ENCODE results near the gene EIF2B4. TPM values are rescaled to one million over a fixed set of nuclear protein-coding genes. Genes with fewer than 3 reads are reported as not detected.
"Not testable (repeated sequence)": the region's sequence is repeated elsewhere in the genome, so short reads cannot be mapped to it uniquely, and the experiment has no call there.

EIF2B4 gene
- total RNA-seq, 1 donor from 2014 or later, result 43.3 TPM

- peak overlapping the region; percentile 94 for H3K27ac Mint-ChIP-seq (ENCODE audit: unreplicated experiment)
- FAIRE-seq, result no peak
- no peak overlapping the region for H3K4me3 ChIP-seq (ENCODE audit: insufficient read depth, low read depth, low read length)
Measured at GRCh38 chr2:27353762-27354596, 16.2 kb downstream of the EIF2B4 start.

DNA sequence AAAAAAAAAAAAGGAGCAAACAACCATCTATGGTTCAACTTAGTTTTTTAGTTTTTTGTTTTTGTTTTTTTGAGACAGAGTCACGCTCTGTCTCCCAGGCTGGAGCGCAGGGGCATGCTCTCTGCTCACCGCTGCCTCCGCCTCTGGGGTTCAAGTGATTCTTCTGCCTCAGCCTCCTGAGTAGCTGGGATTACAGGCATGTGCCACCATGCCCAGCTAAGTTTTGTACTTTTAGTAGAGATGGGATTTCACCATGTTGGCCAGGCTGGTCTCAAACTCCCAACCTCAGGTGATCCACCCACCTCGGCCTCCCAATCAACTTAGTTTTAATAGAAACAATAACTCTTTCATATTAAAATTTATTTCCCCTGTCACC is 16.8 kb downstream of the EIF2B4 start:
- H3K4me3 ChIP-seq (ENCODE audit: insufficient read depth, low read depth, low read length); FAIRE-seq: not testable (repeated sequence)

More at GRCh38 chr2:27353762-27354596, 16.2 kb downstream of the EIF2B4 start:
- Mint-ChIP-seq H3K4me1 (ENCODE audit: low read depth, unreplicated experiment) (peaks cover 26% of the 10 kb centered on the region), H3K9me3 (ENCODE audit: unreplicated experiment) (peaks cover 3% of the 10 kb centered on the region), H3K4me3 (ENCODE audit: unreplicated experiment) (peak overlapping the region; percentile 98), H3K36me3 (ENCODE audit: low read depth, unreplicated experiment) (peaks cover 1% of the 10 kb centered on the region), H3K27me3 (ENCODE audit: low read depth, unreplicated experiment) (no peaks in the 10 kb centered on the region)
- H3K27ac ChIP-seq (ENCODE audit: low read depth, low read length), result no peak overlapping the region
- no peak overlapping the region for H2AFZ ChIP-seq (ENCODE audit: low read depth, low read length)
- peaks cover 89% of the 10 kb centered on the region for H3K79me2 ChIP-seq (ENCODE audit: insufficient read depth, low read length)
- H3K36me3 ChIP-seq (ENCODE audit: insufficient read depth, low read length), result no peaks in the 10 kb centered on the region
- peaks cover 16% of the 10 kb centered on the region for H4K20me1 ChIP-seq (ENCODE audit: insufficient read depth, low read length)
- DNase-seq (ENCODE audit: low read depth), result peak; percentile 15
- peaks cover 5% of the 10 kb centered on the region for H3K4me1 ChIP-seq (ENCODE audit: insufficient read depth, low read length)
- no peak for TF ChIP-seq EZH2 (IDR thresholded peaks at IDR 0.05; ENCODE audit: insufficient read depth, low read length)
- TF ChIP-seq, protein P1, sequence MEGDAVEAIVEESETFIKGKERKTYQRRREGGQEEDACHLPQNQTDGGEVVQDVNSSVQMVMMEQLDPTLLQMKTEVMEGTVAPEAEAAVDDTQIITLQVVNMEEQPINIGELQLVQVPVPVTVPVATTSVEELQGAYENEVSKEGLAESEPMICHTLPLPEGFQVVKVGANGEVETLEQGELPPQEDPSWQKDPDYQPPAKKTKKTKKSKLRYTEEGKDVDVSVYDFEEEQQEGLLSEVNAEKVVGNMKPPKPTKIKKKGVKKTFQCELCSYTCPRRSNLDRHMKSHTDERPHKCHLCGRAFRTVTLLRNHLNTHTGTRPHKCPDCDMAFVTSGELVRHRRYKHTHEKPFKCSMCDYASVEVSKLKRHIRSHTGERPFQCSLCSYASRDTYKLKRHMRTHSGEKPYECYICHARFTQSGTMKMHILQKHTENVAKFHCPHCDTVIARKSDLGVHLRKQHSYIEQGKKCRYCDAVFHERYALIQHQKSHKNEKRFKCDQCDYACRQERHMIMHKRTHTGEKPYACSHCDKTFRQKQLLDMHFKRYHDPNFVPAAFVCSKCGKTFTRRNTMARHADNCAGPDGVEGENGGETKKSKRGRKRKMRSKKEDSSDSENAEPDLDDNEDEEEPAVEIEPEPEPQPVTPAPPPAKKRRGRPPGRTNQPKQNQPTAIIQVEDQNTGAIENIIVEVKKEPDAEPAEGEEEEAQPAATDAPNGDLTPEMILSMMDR (IDR thresholded peaks at IDR 0.05; ENCODE audit: insufficient read depth, low read depth, low read length), result no peak
- peak overlapping the region; percentile 19 for H3K4me2 ChIP-seq (ENCODE audit: low read length)
- no peaks in the 10 kb centered on the region for H3K27me3 ChIP-seq (ENCODE audit: insufficient read depth, low read length)
- no peak overlapping the region for H3K9ac ChIP-seq (ENCODE audit: low read length)
- H3K9me3 ChIP-seq (ENCODE audit: insufficient read depth, low read depth, low read length), result no peaks in the 10 kb centered on the region

GRCh38 chr2:27351802-27352598 is 18.1 kb downstream of the EIF2B4 start:
- H3K4me1 Mint-ChIP-seq (ENCODE audit: low read depth, unreplicated experiment), result peaks cover 16% of the 10 kb centered on the region
- Histone ChIP-seq H4K20me1 (ENCODE audit: insufficient read depth, low read length) (peaks cover 31% of the 10 kb centered on the region), H3K27me3 (ENCODE audit: insufficient read depth, low read length) (no peaks in the 10 kb centered on the region), H3K4me1 (ENCODE audit: insufficient read depth, low read length) (no peaks in the 10 kb centered on the region), H3K9ac (ENCODE audit: low read length) (no peak overlapping the region), H3K4me3 (ENCODE audit: insufficient read depth, low read depth, low read length) (no peak overlapping the region), H3K79me2 (ENCODE audit: insufficient read depth, low read length) (peaks cover 90% of the 10 kb centered on the region), H3K36me3 (ENCODE audit: insufficient read depth, low read length) (no peaks in the 10 kb centered on the region), H3K27ac (ENCODE audit: low read depth, low read length) (no peak overlapping the region), H3K9me3 (ENCODE audit: insufficient read depth, low read depth, low read length) (no peaks in the 10 kb centered on the region), H3K4me2 (ENCODE audit: low read length) (no peak overlapping the region), H2AFZ (ENCODE audit: low read depth, low read length) (no peak overlapping the region)
- no peak for TF ChIP-seq EZH2 (IDR thresholded peaks at IDR 0.05; ENCODE audit: insufficient read depth, low read length)
- TF ChIP-seq, protein P1 (IDR thresholded peaks at IDR 0.05; ENCODE audit: insufficient read depth, low read depth, low read length), result no peak
- no peaks in the 10 kb centered on the region for H3K27me3 Mint-ChIP-seq (ENCODE audit: low read depth, unreplicated experiment)
- no peak for FAIRE-seq
- no peak overlapping the region for H3K4me3 Mint-ChIP-seq (ENCODE audit: unreplicated experiment)
- peaks cover 3% of the 10 kb centered on the region for H3K9me3 Mint-ChIP-seq (ENCODE audit: unreplicated experiment)
- no peak for DNase-seq (ENCODE audit: low read depth)
- H3K36me3 Mint-ChIP-seq (ENCODE audit: low read depth, unreplicated experiment), result no peaks in the 10 kb centered on the region
- H3K27ac Mint-ChIP-seq (ENCODE audit: unreplicated experiment), result no peak overlapping the region

More for the DNA sequence above, 16.8 kb downstream of the EIF2B4 start:
- DNase-seq (ENCODE audit: low read depth); H3K9me3 ChIP-seq (ENCODE audit: insufficient read depth, low read depth, low read length); H3K9ac ChIP-seq (ENCODE audit: low read length); H3K27ac ChIP-seq (ENCODE audit: low read depth, low read length); H3K4me1 ChIP-seq (ENCODE audit: insufficient read depth, low read length); H3K36me3 ChIP-seq (ENCODE audit: insufficient read depth, low read length); H2AFZ ChIP-seq (ENCODE audit: low read depth, low read length); H3K27me3 ChIP-seq (ENCODE audit: insufficient read depth, low read length); H3K36me3 Mint-ChIP-seq (ENCODE audit: low read depth, unreplicated experiment); H3K4me2 ChIP-seq (ENCODE audit: low read length); H3K9me3 Mint-ChIP-seq (ENCODE audit: unreplicated experiment); H3K27me3 Mint-ChIP-seq (ENCODE audit: low read depth, unreplicated experiment): not testable (repeated sequence)
- Mint-ChIP-seq H3K4me1 (ENCODE audit: low read depth, unreplicated experiment) (peaks cover 23% of the 10 kb centered on the region), H3K4me3 (ENCODE audit: unreplicated experiment) (peak overlapping the region; percentile 54), H3K27ac (ENCODE audit: unreplicated experiment) (peak overlapping the region; percentile 75)
- Histone ChIP-seq H3K79me2 (ENCODE audit: insufficient read depth, low read length) (peaks cover 90% of the 10 kb centered on the region), H4K20me1 (ENCODE audit: insufficient read depth, low read length) (peaks cover 18% of the 10 kb centered on the region)
